ENCODE measurements around the gene TICAM2.

- TF ChIP-seq, protein P1, sequence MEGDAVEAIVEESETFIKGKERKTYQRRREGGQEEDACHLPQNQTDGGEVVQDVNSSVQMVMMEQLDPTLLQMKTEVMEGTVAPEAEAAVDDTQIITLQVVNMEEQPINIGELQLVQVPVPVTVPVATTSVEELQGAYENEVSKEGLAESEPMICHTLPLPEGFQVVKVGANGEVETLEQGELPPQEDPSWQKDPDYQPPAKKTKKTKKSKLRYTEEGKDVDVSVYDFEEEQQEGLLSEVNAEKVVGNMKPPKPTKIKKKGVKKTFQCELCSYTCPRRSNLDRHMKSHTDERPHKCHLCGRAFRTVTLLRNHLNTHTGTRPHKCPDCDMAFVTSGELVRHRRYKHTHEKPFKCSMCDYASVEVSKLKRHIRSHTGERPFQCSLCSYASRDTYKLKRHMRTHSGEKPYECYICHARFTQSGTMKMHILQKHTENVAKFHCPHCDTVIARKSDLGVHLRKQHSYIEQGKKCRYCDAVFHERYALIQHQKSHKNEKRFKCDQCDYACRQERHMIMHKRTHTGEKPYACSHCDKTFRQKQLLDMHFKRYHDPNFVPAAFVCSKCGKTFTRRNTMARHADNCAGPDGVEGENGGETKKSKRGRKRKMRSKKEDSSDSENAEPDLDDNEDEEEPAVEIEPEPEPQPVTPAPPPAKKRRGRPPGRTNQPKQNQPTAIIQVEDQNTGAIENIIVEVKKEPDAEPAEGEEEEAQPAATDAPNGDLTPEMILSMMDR (IDR thresholded peaks at IDR 0.05) = no peak
- TF ChIP-seq EP300 (IDR thresholded peaks at IDR 0.05) = no peak
Observed at GRCh38 chr5:115535479-115536035, 66.7 kb downstream of the TICAM2 start.

Data from gastroesophageal sphincter (tissue), 3 donors.